HG02759 (cell line): ENCODE data around the gene KCNJ2.
A peak's percentile ranks its signal among the peaks of the same experiment; 100 is the strongest.

ENCODE experiments used
- ATAC-seq: cut with Tn5 transposase; IDR thresholded peaks from one replicate; pipeline ENCODE4 v1.9.1; 2021; ENCODE audit warnings: mild to moderate bottlenecking, moderate library complexity; ENCODE audit not compliant: unreplicated experiment

KCNJ2 gene

GRCh38 chr17:70158591-70158990, 10.7 kb upstream of the KCNJ2 start:
- ATAC-seq: no peak

DNA sequence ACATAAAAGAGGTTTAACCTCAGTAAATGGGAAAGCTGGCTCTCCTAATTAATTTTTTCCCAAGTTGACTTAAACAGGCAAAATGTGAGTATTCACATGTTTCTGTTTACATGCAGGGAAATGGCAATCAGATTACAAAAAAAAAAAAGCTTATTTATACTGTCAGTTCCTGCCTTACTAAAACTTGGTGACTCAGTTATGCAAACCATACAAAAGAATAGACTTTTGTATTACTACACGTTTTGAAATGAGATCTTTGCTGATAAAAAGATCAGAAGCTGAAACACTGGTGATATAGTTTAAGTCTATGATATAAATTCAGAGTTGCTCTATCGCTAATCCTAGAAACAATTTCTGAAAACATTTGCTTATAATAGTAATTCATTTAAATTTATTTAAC, 9.4 kb upstream of the KCNJ2 start:
- ATAC-seq: no peak

DNA sequence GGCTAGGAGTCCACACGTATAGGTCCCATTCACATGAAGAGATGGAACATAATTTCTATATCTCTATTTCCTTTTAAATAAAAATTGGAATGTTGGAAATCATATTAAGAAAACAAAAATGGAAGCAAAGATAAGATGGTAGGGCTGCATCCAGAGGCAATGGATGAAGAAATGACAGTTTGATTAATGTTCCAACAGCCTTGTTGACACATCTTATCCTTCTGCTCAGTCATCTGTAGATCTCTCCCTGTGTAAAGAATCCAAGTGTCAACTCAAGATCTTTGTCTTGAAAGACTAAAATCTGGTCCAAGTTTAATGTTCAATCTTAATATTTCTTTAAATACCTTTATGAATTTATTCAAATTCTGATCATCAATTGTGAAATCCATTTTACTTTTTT, 7.8 kb upstream of the KCNJ2 start:
- no peak for ATAC-seq

DNA sequence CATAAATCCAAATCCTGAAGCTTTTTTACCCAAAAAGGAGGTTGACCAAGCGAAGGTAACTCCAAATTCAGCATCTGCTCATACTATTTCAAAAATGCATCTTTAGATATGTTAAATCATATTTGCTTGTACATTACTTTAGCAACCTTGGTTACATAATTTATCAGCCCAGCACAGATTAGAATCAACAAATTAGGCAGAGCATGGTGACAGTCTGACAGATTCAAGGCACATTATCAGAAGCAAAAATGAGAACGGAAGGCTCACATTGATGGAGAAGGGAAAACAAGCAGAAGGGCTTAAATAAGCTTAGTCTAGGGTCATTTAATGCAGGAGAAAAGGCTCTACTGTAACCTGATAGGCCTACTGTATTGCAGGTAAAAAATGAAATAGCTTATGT, 3.9 kb upstream of the KCNJ2 start:
- ATAC-seq: no peak

DNA sequence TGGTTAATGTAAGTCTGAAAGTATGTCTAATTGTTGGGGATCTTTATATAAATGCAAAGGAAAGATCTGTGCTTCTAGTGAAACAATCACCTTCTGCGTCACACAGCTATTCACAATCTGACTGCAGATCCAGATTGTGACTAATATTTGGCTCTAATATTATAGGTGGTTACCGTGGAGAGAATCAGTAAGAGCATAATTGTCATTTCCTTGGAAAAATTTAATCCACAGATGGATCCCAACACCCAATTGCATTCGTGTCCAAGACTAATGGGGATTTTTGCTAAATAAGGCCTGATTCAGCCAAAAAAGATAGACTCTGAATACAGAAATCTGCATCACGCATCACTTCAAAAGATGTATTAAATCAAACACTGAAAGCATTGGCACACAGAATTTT, 2.7 kb upstream of the KCNJ2 start:
- no peak for ATAC-seq

GRCh38 chr17:70168044-70168976, 1.0 kb upstream of the KCNJ2 start:
- ATAC-seq: peak; percentile 4

DNA sequence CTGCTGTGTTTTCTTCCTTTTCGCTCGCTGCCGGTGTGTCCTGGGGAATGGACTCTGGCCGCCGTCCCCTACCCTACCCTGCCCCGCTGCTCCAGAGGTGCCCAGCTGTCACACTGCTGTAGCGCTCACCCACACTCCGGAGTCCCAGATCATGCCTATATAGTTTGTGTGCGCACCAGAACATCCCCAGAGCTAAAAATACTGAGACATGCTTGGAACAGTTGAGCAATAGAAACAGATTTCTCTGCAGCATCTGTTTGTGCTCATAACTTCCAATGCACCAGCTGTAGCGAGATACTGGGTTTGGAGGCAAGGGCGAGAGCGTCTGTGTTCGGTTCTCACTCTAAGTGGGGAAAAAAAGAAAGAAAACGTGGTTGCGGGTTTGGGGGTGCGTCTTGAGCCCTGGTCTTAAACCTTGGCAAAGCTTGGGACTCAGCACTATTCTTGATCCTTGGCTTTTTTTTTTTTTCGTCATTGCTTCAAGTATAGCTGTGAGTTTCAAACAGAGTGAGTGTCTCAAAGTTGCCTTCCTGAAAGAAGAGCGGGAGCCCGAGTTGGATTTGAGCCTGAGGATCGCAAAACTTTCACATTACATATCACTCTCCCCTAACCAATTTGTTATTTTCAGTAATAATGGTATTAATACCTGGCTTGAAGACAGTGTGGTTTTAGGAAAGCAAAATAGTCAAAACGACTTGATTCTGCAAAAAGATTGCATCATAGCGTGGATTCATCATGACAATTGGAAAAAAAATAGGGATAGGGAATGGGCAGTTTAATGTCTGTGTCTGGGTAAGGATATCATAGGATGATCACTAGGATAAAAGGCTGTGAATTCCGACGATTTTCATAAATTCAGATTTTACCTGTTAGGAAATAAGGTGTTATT, 621 bp downstream of the KCNJ2 start:
- ATAC-seq: no peak

GRCh38 chr17:70171159-70171558, 1.8 kb downstream of the KCNJ2 start:
- ATAC-seq: no peak

- ATAC-seq: no peak
These were observed 3.1 kb downstream of the KCNJ2 start for GRCh38 chr17:70172449-70172848.

- ATAC-seq: no peak
These were observed 3.6 kb downstream of the KCNJ2 start for GRCh38 chr17:70172923-70173322.

- no peak for ATAC-seq
These were observed 4.3 kb downstream of the KCNJ2 start for GRCh38 chr17:70173681-70174080.

DNA sequence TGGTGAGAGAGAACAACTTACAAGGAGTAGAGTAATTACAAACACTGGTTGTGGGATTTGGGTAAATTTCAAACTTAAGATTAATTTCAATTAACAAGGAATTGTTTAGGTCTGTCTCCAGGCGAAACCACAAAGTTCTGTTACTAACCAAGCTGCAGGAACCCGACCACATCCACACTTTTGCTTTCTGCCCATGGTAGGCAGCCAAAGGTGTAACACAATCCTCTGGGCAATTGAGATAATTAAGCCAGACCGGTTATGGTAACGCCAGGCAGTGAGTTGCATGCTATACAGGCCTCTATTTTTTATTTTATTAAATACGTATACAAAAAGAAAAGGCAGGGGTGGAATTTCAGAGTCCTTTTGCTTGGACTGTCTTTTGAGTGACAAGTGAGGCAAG, 12.0 kb downstream of the KCNJ2 start:
- ATAC-seq: no peak

DNA sequence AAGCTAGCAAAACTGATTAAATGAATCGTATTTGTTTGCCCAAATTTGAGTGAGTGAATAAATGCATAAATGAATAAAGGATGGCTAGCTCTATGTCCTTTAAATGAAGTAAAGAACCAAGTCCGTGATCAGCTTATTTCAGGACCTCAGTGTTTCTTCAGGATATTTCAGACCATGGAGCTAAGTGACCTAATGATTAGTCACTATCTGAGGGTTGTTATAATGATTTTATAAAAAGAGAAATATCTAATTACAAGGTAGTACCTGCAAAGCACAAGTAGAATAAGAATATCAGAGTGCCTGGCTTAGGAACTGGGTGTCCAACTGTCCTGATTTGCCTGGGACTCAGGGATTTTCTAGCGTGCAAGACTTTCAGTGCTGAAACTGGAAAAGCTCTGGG, 12.5 kb downstream of the KCNJ2 start:
- ATAC-seq: no peak

GRCh38 chr17:70183508-70183907, 14.2 kb downstream of the KCNJ2 start:
- no peak for ATAC-seq

- no peak for ATAC-seq
These were observed 14.9 kb downstream of the KCNJ2 start for GRCh38 chr17:70184207-70184606.

DNA sequence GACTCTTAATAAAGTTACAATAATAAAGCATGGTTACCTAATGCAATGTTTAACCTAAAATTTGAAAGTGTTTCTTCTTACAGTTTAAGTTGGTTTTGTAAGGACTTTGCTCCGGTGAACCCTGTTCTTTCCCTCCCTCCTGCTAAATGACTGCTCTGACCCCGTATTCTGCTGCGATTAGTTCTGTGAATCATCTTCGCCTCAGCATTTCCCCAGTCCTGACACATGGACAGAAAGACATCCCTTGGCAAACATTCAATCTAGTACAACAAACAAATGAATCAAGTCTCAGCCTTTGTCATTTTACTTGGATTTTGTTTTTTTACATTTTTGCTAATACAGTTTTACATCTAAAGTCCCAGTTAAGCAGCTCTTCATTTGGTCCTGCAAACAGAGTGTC, 15.4 kb downstream of the KCNJ2 start:
- no peak for ATAC-seq

DNA sequence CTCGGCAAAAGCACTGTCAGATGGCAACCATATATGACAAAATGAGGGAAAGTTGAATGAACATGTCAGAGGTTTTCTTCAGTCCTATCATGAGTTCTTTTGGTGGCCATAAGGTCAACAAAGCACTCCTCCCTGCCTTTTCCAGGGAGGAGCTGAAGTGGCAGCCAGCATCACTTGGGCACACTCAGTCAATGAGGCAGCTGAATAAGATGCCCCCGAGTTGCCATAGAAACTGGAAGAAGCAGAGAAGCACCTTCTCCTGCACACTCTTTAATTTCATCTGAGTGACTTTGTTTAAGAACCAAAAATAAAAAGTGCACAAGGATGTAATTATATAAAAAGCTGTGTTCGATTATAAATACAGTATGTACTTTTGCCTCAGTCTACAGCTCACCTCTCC, 16.0 kb downstream of the KCNJ2 start:
- no peak for ATAC-seq

DNA sequence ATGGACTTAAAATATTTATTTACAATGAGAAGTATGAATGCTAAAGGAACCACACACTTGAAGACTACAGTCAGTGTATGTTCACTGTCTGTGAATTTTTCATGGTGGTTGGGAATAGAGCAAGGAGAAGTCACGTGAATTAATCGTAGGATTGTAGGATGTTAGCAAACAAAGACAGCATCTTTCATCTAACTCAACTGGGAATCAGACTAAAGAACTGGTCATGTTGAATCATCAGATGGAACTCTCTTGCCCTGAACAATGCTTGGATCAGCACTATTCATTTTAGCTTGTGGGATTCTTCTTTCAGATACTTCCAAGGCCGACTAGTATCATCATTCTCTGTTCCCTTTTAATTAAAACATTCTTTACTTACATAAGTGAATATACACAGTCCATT, 18.1 kb downstream of the KCNJ2 start:
- no peak for ATAC-seq

- ATAC-seq: no peak
These were observed 21.9 kb downstream of the KCNJ2 start for GRCh38 chr17:70190959-70191805.

DNA sequence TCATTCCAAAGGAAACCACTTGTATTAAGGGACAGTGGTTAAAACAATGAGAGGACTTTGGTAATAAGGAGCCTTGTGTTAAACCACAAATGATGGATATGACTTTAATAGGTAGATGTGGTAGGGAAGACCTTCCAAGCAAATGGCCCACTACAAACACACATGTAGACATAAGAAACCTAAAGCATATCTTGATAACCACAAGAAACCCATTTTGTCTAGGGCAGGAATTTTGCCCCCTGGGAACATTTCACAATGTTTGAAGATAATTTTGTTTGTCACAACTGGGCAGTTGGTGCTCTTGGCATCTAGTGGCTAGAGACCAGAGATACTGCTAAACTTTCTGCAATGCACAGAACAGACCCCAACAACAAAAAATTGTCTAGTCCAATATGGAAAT, 25.8 kb downstream of the KCNJ2 start:
- no peak for ATAC-seq

DNA sequence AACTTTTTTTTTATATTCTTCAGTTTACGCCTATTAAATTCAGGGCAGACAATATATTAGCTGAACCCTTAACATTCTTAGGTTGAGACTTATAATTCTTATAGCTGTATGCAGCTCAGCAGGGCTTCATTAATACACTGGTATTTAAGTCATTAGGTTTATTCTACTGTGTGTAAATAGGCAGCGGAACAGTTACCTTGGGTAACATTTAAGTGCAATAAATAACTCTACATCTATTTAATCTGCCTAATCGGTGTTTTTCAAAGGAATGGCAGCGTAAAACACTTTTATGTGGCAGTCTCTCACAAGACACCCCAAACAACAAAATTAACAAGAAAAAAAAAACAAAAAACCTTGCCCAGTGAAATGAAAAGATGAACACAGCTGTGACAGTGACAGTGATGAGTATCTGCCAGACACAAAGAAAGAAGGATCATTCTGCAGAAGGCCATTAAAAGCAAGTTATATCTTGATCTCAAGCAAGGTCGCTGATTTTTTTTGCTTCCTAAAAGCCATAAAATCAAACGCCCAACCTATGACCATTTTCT, 32.6 kb downstream of the KCNJ2 start:
- ATAC-seq: no peak
